ENCODE data around the gene TNXB. TPM values are rescaled to one million over a fixed set of nuclear protein-coding genes. Genes with fewer than 3 reads are reported as not detected.

TNXB gene
- total and polyA plus RNA-seq, 9 of the 15 experiments (the other 6 are each of a cell fraction or from before 2014, with no cell fraction given), result 0.14 to 28.1 (median 12.4) TPM

DNA sequence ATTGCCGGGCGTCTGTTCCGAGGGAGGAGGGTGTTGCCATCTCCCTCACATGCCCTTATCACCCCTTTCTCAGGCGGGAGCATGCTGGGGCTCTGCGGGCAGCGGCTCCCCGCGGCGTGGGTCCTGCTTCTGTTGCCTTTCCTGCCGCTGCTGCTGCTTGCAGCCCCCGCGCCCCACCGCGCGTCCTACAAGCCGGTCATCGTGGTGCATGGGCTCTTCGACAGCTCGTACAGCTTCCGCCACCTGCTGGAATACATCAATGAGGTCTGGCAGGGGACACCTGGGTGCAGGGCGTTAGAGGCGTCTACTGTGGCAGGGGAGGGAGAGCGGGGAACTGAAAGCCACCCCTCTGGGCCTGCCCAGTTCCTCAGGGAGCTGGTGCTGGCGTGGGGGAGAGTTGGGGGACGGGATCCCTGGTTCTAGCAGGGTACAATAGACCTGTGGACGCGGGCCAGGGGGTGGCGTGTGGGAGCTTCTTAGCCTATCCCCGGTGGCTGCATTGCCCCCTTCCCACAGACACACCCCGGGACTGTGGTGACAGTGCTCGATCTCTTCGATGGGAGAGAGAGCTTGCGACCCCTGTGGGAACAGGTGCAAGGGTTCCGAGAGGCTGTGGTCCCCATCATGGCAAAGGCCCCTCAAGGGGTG is 45.5 kb upstream of the TNXB start (continued):
- TF ChIP-seq FOSL1 (tag; conservative IDR thresholded peaks at IDR 0.05) (peak; percentile 30; the same call in 1 of the 2 replicates), FIP1L1 (IDR thresholded peaks at IDR 0.05; ENCODE audit: low read depth, low read length, poor library complexity, severe bottlenecking) (peak; percentile 25), ZFX (CRISPR knock-in tag; IDR thresholded peaks at IDR 0.05) (no peak), EWSR1 (IDR thresholded peaks at IDR 0.05; ENCODE audit: borderline replicate concordance, low read depth, partially characterized antibody) (no peak), ERF (CRISPR knock-in tag; IDR thresholded peaks at IDR 0.05) (no peak), MNT (conservative IDR thresholded peaks at IDR 0.05) (peak; percentile 92 to 96), ZNF224 (CRISPR knock-in tag; IDR thresholded peaks at IDR 0.05) (no peak), SNRNP70 (optimal IDR thresholded peaks at IDR 0.05; ENCODE audit: low read depth, low read length) (no peak), CBFB (CRISPR knock-in tag; IDR thresholded peaks at IDR 0.05) (peak; percentile 78; the same call in 1 of the 2 replicates), CBX2 (IDR thresholded peaks at IDR 0.05; ENCODE audit: insufficient read depth, low read length, poor library complexity, severe bottlenecking) (no peak), POLR2G (IDR thresholded peaks at IDR 0.05; ENCODE audit: low read depth, low read length) (peak; percentile 85), RBM14 (IDR thresholded peaks at IDR 0.05; ENCODE audit: borderline replicate concordance, insufficient read depth, low read depth, low read length) (0 out of 2 replicates have a peak, but pooled peaks have one; percentile 16), ZFP91 (CRISPR knock-in tag; IDR thresholded peaks at IDR 0.05) (no peak), ZNF175 (CRISPR knock-in tag; IDR thresholded peaks at IDR 0.05; ENCODE audit: low read depth) (0 out of 2 replicates have a peak, but pooled peaks have one; percentile 26), PML (IDR thresholded peaks at IDR 0.05; ENCODE audit: low read length) (no peak)
- TF ChIP-seq, protein P1, sequence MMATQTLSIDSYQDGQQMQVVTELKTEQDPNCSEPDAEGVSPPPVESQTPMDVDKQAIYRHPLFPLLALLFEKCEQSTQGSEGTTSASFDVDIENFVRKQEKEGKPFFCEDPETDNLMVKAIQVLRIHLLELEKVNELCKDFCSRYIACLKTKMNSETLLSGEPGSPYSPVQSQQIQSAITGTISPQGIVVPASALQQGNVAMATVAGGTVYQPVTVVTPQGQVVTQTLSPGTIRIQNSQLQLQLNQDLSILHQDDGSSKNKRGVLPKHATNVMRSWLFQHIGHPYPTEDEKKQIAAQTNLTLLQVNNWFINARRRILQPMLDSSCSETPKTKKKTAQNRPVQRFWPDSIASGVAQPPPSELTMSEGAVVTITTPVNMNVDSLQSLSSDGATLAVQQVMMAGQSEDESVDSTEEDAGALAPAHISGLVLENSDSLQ (IDR thresholded peaks at IDR 0.05), result no peak; the same call in 1 of the 2 replicates

Measured in K562 (cell line).